Measurements from ENCODE around the gene KIR3DL3.
"Not testable (repeated sequence)": the region's sequence is repeated elsewhere in the genome, so short reads cannot be mapped to it uniquely, and the experiment has no call there.

The KIR3DL3 gene

DNA sequence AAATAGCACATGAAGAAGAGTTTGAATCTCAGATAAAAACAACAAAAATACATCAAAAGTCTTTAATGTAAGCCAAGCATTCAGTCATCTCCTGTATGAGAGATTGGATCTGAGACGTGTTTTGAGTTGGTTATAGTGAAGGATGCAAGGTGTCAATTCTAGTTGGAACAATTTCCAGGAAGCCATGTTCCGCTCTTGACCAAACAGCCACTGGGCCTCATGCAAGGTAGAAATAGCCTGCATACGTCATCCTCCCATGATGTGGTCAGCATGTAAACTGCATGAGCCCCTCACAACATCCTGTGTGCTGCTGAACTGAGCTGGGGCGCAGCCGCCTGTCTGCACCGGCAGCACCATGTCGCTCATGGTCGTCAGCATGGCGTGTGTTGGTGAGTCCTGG, at the start of gene KIR3DL3:
TSS of gene KIR3DL3 (plus strand) at position 301 of the 400 bp plus-strand sequence. CDS start at position 356, 55 bp downstream.
- no peak for DNase-seq

DNA sequence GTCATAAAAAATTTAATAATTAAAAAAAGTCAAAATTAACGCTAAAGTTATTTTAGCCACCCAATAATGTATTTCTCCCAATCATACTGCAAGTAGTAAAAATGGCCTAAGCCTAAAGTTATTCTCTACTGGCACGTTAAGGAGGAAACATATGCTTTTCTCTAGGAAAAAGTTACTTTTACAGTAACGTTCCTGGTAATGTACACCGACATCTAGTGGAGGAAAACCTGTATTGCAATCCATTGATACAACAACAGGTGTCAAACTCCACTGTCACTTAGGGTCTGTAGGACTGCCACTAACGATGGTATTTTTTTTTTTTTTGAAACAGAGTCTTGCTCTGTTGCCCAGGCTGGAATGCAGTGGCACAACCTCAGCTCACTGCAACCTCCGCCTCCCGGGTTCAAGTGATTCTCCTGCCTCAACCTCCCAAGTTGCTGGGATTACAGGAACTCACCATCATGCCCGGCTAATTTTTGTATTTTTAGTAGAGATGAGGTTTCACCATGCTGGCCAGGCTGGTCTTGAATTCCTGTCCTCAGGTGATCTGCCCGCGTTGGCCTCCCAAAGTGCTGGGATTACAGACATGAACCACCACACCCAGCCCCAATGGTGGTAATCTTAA, 47.9 kb upstream of the KIR3DL3 start:
- not testable (repeated sequence) for DNase-seq

DNA sequence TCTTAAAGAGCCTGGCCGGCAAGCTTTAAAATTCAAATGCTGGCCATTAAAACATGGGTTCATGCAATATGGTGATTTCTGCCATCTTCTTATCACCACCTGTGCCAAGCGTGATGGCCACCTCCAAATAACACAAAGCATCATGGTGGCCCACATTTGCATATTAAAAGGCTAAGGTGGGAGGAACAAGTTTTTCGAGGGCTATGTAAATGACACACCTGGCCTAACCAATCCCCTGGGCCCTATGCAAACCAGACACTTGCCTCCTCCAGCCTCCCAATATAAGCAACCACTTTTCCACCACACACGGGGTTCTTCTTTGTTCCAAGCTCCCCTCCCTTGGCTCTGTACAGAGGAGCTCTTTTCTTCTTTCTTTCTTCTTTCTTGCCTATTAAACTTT, 47.0 kb upstream of the KIR3DL3 start:
- DNase-seq: no peak

GRCh38 chr19:54681596-54681995, 42.6 kb upstream of the KIR3DL3 start:
- not testable (repeated sequence) for DNase-seq

DNA sequence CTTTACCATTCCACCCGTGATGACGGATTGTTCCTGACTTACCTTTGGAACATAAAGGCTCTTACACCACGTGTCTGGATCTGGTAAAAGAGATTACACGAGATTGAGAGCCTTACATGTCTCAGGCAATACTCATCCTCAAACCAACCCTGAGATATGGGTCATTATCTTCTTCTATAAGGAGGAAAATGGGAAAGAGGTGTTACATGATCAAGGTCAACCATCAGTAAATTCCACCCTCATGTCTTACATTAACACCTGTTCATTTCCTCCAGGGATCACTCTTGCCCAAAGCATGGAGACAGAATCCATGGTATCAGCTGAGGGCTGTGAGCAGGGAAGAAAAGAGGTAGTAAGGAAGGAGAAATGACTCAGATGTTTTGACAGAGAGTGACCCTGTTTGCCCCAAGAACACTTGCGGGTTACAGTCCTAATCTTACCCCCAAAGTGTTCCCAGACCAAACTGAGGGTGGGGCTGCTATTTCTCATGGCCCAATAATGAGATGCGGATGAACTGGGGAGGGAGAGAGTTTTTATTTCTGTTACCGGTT, 41.9 kb upstream of the KIR3DL3 start:
- no peak for DNase-seq

DNA sequence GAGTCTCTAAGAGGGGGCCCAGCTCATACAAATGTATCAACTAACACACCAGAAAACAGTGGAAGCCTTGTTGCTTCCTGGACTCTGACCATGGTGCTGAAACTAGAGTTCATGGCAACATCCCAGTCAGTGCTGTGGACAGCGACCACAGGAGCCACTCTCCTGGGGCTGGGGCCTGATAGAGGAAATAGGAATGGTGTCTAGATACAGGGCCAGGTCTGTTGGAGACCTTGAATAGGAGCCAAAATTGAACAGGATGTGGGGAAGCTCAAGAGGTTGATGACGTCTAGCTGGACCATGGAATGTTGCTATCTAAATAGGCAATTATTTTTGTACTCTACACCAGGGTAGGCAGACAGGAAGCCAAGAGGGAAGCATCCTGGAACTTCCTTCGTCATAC, 39.7 kb upstream of the KIR3DL3 start:
- no peak for DNase-seq

DNA sequence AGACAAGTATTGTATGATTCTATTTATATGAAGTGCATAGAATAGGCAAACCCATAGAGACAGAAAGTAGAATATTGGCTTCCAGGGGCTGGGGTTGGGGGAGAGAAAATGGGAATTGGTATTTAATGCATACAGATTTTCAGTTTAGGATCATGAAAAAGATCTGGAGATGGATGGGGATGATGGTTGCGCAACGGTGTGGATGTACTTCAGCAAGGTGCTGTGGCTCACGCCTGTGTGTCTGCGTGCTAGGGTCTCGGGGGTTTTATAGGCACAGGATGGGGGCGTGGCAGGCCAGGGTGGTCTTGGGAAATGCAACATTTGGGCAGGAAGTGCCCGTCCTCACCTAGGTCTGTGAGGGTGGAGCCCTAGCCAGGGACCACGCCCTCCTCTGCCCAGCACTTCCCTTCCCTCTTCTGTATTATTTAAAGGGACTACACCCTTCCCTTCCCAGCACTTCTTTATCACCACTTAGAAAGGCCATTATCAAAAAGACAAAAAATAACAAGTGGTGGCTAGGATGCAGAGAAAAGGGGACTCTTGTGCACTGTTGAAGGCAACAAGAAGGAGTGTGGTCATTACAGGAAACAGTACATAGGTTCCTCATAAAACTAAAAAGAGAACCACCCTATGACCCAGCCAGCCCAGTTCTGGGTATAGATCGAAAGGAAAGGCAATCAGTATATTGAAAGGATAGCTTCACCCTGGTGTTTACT, 32.5 kb upstream of the KIR3DL3 start:
- DNase-seq: no peak

- DNase-seq: no peak
These were observed 32.0 kb upstream of the KIR3DL3 start for GRCh38 chr19:54692298-54692615.

- DNase-seq: no peak
These were observed 29.6 kb upstream of the KIR3DL3 start for GRCh38 chr19:54694648-54695047.

GRCh38 chr19:54696117-54696548, 28.1 kb upstream of the KIR3DL3 start:
- no peak for DNase-seq

- DNase-seq: no peak
These were observed 27.5 kb upstream of the KIR3DL3 start for GRCh38 chr19:54696766-54697165.

DNA sequence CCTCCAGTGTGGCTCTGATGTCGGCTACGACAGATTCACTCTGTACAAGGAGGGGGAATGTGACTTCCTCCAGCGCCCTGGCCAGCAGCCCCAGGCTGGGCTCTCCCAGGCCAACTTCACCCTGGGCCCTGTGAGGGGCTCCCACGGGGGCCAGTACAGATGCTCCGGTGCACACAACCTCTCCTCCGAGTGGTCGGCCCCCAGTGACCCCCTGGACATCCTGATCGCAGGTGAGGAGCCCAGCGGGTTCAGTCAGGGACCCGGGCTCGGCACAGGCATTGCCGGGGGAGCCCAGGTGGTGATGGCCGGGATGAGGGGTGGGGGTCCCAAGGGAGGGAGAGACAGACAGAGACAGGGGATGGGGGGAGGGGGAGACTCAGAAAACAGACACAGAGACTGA, 26.5 kb upstream of the KIR3DL3 start:
- not testable (repeated sequence) for DNase-seq

DNA sequence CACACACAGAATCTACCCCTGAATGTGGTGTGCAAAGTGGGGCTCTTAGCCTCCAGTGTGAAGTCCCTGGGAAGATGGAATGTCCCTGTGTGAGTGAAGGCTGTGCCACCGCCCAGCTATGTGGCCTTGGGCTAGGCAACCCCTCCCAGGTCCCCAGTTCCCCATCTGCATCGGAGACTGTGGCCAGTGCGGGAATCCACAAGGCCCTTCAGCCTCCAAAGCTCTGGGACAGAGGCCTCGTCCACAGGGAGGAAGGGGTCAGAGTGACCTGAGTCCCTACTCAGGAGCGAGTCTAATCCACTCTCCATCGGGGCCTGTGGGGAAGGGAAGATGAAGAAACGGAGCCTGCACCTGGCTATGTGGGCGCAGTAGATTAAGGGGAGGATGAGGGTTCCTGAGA, 19.3 kb upstream of the KIR3DL3 start:
- no peak for DNase-seq

GRCh38 chr19:54707962-54708361, 16.3 kb upstream of the KIR3DL3 start:
- DNase-seq: no peak

GRCh38 chr19:54708781-54709180, 15.5 kb upstream of the KIR3DL3 start:
- no peak for DNase-seq

DNA sequence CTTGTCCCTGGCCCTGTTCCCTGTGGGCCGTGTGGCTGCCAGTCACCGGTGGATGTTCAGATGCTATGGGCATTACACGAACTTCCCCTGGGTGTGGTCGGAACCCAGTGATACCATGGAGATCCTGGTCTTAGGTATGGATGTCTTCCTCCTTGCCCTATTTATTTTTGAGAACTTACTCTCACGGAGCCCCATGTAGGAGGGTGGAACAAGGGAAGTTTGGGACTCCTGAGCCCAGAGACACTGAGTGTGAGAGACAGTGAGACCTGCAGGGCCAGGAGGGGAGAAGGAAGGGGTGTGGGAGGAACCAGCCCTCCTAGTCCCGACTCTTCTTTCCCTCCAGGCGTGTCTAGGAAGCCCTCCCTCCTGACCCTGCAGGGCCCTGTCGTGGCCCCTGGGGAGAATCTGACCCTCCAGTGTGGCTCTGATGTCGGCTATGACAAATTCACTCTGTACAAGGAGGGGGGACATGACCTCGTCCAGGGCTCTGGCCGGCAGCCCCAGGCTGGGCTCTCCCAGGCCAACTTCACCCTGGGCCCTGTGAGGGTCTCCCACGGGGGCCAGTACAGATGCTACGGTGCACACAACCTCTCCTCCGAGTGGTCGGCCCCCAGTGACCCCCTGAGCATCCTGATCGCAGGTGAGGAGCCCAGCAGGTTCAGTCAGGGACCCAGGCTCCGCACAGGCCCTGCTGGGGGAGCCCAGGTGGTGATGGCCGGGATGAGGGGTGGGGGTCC, 14.9 kb upstream of the KIR3DL3 start:
- DNase-seq: no peak

DNA sequence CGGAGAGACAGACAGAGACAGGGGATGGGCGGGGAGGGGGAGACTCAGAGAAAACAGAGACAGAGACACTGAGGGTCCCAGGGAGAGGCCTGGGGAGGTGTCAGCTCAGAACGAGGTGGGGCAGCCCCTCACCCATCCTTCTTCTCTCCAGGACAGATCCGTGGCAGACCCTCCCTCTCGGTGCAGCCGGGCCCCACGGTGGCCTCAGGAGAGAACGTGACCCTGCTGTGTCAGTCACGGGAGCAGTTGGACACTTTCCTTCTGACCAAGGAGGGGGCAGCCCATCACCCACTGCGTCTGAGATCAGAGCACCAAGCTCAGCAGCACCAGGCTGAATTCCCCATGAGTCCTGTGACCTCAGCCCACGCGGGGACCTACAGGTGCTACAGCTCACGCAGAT, 14.3 kb upstream of the KIR3DL3 start:
- DNase-seq: not testable (repeated sequence)

DNA sequence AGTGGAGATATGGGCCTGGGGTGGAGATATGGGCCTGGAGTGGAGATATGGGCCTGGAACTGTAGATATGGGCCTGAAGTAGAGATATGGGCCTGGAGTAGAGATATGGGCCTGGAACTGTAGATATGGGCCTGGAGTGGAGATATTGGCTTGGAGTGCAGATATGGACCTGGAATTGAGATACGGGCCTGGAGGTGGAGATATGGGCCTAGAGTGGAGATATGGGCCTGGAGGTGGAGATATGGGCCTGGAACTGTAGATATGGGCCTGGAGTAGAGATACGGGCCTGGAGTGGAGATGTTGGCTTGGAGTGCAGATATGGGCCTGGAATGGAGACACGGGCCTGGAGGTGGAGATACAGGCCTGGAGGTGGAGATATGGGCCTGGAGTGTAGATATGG, 402 bp downstream of the KIR3DL3 start:
- DNase-seq: no peak

DNA sequence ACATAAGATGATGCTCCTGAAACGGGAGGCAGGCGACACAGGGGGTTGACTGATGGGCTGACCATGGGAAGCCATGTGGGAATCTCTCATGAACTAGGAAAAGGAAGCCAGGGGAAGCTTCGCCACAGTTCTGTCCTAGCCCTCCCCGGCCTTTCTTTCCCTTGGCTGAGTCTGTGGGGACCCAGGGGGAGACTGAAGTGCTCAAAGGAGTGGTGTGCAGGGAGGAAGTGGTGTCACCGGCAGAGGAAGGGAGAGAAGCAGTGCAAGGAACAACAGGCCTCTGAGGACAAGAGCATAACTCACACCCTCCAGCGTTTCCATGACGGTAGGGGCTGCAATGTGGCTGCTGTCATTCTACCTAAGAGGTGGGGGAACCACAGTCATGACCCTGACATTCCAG, 1.1 kb downstream of the KIR3DL3 start:
- no peak for DNase-seq

DNA sequence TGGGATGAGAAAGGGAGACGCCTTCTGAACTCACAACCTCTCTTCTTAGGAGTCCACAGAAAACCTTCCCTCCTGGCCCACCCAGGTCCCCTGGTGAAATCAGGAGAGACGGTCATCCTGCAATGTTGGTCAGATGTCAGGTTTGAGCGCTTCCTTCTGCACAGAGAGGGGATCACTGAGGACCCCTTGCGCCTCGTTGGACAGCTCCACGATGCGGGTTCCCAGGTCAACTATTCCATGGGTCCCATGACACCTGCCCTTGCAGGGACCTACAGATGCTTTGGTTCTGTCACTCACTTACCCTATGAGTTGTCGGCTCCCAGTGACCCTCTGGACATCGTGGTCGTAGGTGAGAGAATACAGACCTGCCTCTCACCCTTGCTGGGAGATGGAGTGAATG, 3.3 kb downstream of the KIR3DL3 start:
- no peak for DNase-seq

DNA sequence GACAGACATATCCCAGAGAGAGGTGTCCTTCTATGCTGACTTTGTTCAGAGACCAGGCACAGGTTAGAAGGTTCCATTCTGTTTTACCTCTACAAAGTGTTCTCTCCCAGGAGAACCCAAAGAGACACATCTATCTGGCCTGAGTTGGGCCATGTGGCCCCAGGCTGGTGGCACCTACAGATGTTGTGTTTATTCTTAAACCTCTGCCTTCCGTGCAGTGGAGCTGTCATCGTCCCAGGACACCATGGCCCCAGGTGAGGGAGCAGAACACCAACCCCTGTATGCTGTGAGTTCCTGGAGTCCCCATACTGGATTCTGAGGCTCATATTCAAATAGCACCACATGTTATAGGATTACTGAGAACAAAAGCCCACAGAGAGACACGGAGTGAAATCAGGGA, 3.9 kb downstream of the KIR3DL3 start:
- DNase-seq: no peak

GRCh38 chr19:54729416-54730188, 5.4 kb downstream of the KIR3DL3 start:
- DNase-seq: no peak

DNA sequence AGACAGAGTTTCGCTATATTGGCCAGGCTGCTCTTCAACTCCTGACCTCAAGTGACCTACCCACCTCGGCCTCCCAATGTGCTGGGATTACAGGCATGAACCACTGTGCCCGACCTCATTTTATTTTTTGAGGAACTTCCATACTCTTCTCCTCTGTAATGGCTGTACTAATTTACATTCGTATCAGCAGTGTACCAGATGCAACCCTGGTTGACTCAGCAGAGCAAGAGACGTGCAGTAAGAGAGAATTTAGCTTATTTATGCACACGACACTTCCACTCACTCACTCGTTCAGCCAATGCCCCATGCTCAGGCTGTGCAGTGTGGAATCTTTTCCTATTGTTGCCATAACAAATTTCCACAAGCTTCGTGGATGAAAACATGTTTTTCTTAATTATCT, 6.9 kb downstream of the KIR3DL3 start:
- DNase-seq: no peak
